ENCODE measurements around the gene RESF1.
"Not testable (repeated sequence)": the region's sequence is repeated elsewhere in the genome, so short reads cannot be mapped to it uniquely, and the experiment has no call there.

RESF1 gene

GRCh38 chr12:31959161-31959700, at the start of gene RESF1:
TSS of gene RESF1 (plus strand) at chr12:31959415. CDS start at chr12:31980956, 21,541 bp downstream.
- peak; percentile 71 for DNase-seq (ENCODE audit: low read depth in 2 of 2)

- DNase-seq (ENCODE audit: low read depth in 2 of 2): no peak
Observed at GRCh38 chr12:31914927-31915326, 44.3 kb upstream of the RESF1 start.

GRCh38 chr12:31915446-31915845, 43.8 kb upstream of the RESF1 start:
- DNase-seq (ENCODE audit: low read depth in 2 of 2): no peak

GRCh38 chr12:31922341-31923062, 36.7 kb upstream of the RESF1 start:
- no peak for DNase-seq (ENCODE audit: low read depth in 2 of 2)

- no peak for DNase-seq (ENCODE audit: low read depth in 2 of 2)
Observed at GRCh38 chr12:31923063-31923412, 36.2 kb upstream of the RESF1 start.

- DNase-seq (ENCODE audit: low read depth in 2 of 2): no peak
Observed at GRCh38 chr12:31928246-31929026, 30.8 kb upstream of the RESF1 start.

GRCh38 chr12:31929027-31929526, 30.1 kb upstream of the RESF1 start:
- DNase-seq (ENCODE audit: low read depth in 2 of 2): no peak

GRCh38 chr12:31931796-31932715, 27.2 kb upstream of the RESF1 start:
- peak in 1 of 2 donors; percentile 1 for DNase-seq (ENCODE audit: low read depth in 2 of 2)

- DNase-seq (ENCODE audit: low read depth in 2 of 2): no peak
Observed at GRCh38 chr12:31944299-31944698, 14.9 kb upstream of the RESF1 start.

GRCh38 chr12:31947971-31948370, 11.2 kb upstream of the RESF1 start:
- no peak for DNase-seq (ENCODE audit: low read depth in 2 of 2)

- DNase-seq (ENCODE audit: low read depth in 2 of 2): not testable (repeated sequence)
Observed at GRCh38 chr12:31948697-31949359, 10.4 kb upstream of the RESF1 start.

- no peak for DNase-seq (ENCODE audit: low read depth in 2 of 2)
Observed at GRCh38 chr12:31950088-31950487, 9.1 kb upstream of the RESF1 start.

GRCh38 chr12:31950492-31950891, 8.7 kb upstream of the RESF1 start:
- DNase-seq (ENCODE audit: low read depth in 2 of 2): no peak

GRCh38 chr12:31951008-31951407, 8.2 kb upstream of the RESF1 start:
- DNase-seq (ENCODE audit: low read depth in 2 of 2): no peak

GRCh38 chr12:31951939-31952338, 7.3 kb upstream of the RESF1 start:
- DNase-seq (ENCODE audit: low read depth in 2 of 2): no peak

- DNase-seq (ENCODE audit: low read depth in 2 of 2): no peak
Observed at GRCh38 chr12:31952418-31952817, 6.8 kb upstream of the RESF1 start.

GRCh38 chr12:31954925-31955858, 4.0 kb upstream of the RESF1 start:
- no peak for DNase-seq (ENCODE audit: low read depth in 2 of 2)

GRCh38 chr12:31958569-31959160, 550 bp upstream of the RESF1 start:
- DNase-seq (ENCODE audit: low read depth in 2 of 2): no peak

- DNase-seq (ENCODE audit: low read depth in 2 of 2): peak; percentile 10 to 48
Observed at GRCh38 chr12:31959701-31960391, 631 bp downstream of the RESF1 start.
